Fibroblast of lung (primary cell): Measurements from ENCODE around the gene BRME1. TPM values are rescaled to one million over a fixed set of nuclear protein-coding genes. Genes with fewer than 3 reads are reported as not detected.
A peak's percentile ranks its signal among the peaks of the same experiment; 100 is the strongest.

Experiments
- DNase-seq, 2 donors: peaks; one replicate each; pipeline versions ENCODE4 v3.0.0 to v3.0.0-alpha.2; 2010; ENCODE audit warnings: low read depth in 2 of 2
- H2AFZ ChIP-seq: 2 replicates; pipeline ENCODE4 v1.5.1; 2012; ENCODE audit warnings: low read length, control low read depth, inconsistent platforms
- H3K27ac ChIP-seq: 2 replicates; pipeline ENCODE4 v1.5.1; 2011; ENCODE audit warnings: low read length, control low read depth; ENCODE audit not compliant: insufficient read depth
- H3K27me3 ChIP-seq: 2 replicates; pipeline ENCODE4 v1.5.1; 2011; ENCODE audit warnings: mild to moderate bottlenecking, low read length; ENCODE audit not compliant: control insufficient read depth, insufficient read depth
- H3K36me3 ChIP-seq: 2 replicates; pipeline ENCODE4 v1.5.1; 2011; ENCODE audit warnings: low read length; ENCODE audit not compliant: control insufficient read depth, insufficient read depth
- H3K4me1 ChIP-seq: 2 replicates; pipeline ENCODE4 v1.5.1; 2011; ENCODE audit warnings: low read length; ENCODE audit not compliant: control insufficient read depth, insufficient read depth; ENCODE audit errors: extremely low read depth
- H3K4me2 ChIP-seq: 2 replicates; pipeline ENCODE4 v1.5.1; 2011; ENCODE audit warnings: low read length, control low read depth; ENCODE audit not compliant: insufficient read depth; ENCODE audit errors: extremely low read depth
- H3K4me3 ChIP-seq, 4 experiments: fragments of 200-600 bp in 1 of 4; sonication (generic) in 1 of 4; replicated peaks in 1 of 4; 2 replicates each; pipeline ENCODE4 v1.5.1; 2011 to 2016; ENCODE audit warnings: low read length in 4 of 4, low read depth in 3 of 4, mild to moderate bottlenecking in 3 of 4, control low read depth in 2 of 4, inconsistent platforms in 1 of 4, mixed read lengths in 1 of 4; ENCODE audit not compliant: insufficient read depth in 1 of 4; ENCODE audit errors: control extremely low read depth in 1 of 4
- H3K79me2 ChIP-seq: 2 replicates; pipeline ENCODE4 v1.5.1; 2012; ENCODE audit warnings: mild to moderate bottlenecking, low read length, inconsistent platforms; ENCODE audit not compliant: control insufficient read depth, insufficient read depth
- H3K9ac ChIP-seq: 2 replicates; pipeline ENCODE4 v1.5.1; 2011; ENCODE audit warnings: mild to moderate bottlenecking, low read length, control low read depth; ENCODE audit not compliant: insufficient read depth
- H3K9me3 ChIP-seq: 2 replicates; pipeline ENCODE4 v1.5.1; 2012; ENCODE audit warnings: low read depth, low read length; ENCODE audit not compliant: control insufficient read depth, insufficient read depth
- H4K20me1 ChIP-seq: 2 replicates; pipeline ENCODE4 v1.5.1; 2011; ENCODE audit warnings: low read length; ENCODE audit not compliant: control insufficient read depth, insufficient read depth; ENCODE audit errors: extremely low read depth
- EZH2 ChIP-seq: IDR thresholded peaks from 2 replicates; pipeline ENCODE4 v1.5.1; 2012; ENCODE audit warnings: low read length, control low read depth, mild to moderate bottlenecking; ENCODE audit errors: missing control alignments
- polyA plus RNA-seq, 2 donors: library from polyadenylated mRNA; depleted of rRNA in 1 of 2; stranded (reverse) in 1 of 2; unstranded in 1 of 2; fragments of >200 nt; gene quantifications; 2 replicates each; pipeline ENCODE4 v1.2.1, GENCODE V29; 2011 to 2012; ENCODE audit warnings: missing spikeins in 1 of 2
- total RNA-seq: library from RNA; depleted of rRNA; stranded (reverse); fragments of >200 nt; gene quantifications from 2 replicates; pipeline ENCODE4 v1.2.1, GENCODE V29; 2014
- TF ChIP-seq, protein P1 (sequence below), 2 donors: IDR thresholded peaks in 1 of 2; conservative IDR thresholded peaks in 1 of 2; 1 replicate in 1 of 2; 2 replicates in 1 of 2; pipeline ENCODE4 v1.5.1; 2011 to 2012; ENCODE audit warnings: low read length in 2 of 2, control low read depth in 1 of 2, inconsistent platforms in 1 of 2, low read depth in 1 of 2, mild to moderate bottlenecking in 1 of 2

The BRME1 gene
- total and polyA plus RNA-seq, 2 donors (not counting 1 experiment from before 2014, with no cell fraction given), result 0.23 to 0.83 TPM

DNA sequence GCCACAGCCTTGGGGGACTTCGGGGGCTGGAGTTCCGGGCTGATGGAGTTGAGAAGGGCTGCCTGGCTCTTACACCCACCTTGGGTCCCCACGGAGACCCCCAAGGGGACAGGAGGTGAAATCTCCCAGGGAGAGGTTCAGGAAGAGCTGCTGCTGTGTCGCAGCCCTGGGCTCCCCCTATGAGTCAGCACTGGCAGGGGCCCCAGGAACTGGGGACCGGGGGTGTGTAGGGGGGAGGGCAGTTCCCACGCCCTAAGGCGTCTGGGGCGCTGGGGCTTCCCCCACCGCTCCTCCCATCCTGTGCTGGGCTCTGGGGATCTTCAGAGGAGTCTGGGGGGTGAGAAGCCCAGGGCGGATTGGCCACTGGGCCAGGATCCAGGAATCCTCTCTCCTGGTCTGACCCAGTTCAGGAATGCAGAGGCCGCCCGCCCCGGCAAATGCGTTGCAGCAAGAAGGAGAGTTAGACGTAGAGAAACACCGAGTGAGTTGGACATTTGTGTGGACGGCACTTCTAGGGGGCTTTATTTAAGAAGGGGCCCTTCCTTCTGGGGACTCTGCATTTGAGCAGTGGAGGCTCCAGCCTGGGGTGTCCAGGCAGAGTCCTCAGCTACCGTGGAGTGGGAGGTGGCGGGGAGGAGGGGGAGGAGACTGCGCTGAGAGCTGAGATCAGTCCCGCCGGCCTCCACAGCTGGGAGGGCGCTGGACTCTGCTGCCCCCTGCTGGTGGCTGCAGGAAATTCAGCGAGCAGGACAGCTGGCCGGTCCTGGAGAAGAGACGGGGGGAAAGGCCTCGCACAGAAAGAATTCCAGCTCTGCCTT lies 44.0 kb downstream of the BRME1 start:
- no peaks in the 10 kb centered on the region for H3K79me2 ChIP-seq
- peak; percentile 85 to 87 for DNase-seq
- TF ChIP-seq, protein P1, sequence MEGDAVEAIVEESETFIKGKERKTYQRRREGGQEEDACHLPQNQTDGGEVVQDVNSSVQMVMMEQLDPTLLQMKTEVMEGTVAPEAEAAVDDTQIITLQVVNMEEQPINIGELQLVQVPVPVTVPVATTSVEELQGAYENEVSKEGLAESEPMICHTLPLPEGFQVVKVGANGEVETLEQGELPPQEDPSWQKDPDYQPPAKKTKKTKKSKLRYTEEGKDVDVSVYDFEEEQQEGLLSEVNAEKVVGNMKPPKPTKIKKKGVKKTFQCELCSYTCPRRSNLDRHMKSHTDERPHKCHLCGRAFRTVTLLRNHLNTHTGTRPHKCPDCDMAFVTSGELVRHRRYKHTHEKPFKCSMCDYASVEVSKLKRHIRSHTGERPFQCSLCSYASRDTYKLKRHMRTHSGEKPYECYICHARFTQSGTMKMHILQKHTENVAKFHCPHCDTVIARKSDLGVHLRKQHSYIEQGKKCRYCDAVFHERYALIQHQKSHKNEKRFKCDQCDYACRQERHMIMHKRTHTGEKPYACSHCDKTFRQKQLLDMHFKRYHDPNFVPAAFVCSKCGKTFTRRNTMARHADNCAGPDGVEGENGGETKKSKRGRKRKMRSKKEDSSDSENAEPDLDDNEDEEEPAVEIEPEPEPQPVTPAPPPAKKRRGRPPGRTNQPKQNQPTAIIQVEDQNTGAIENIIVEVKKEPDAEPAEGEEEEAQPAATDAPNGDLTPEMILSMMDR (conservative IDR thresholded peaks at IDR 0.05 in 1 of 2, IDR thresholded peaks at IDR 0.05 in 1 of 2; ENCODE audit: low read depth in 1 of 2, low read length in 2 of 2), result peak; percentile 85 to 89
- no peak for TF ChIP-seq EZH2
- peak overlapping the region; percentile 77 for H3K9ac ChIP-seq
- H3K4me2 ChIP-seq, result peak overlapping the region; percentile 64
- H3K27ac ChIP-seq, result peak overlapping the region; percentile 91
- H3K9me3 ChIP-seq, result no peaks in the 10 kb centered on the region
- peak overlapping the region; percentile 21 to 55 (median 43) for H3K4me3 ChIP-seq
- peaks cover 10% of the 10 kb centered on the region for H3K4me1 ChIP-seq
- no peaks in the 10 kb centered on the region for H3K36me3 ChIP-seq
- no peaks in the 10 kb centered on the region for H4K20me1 ChIP-seq
- no peaks in the 10 kb centered on the region for H3K27me3 ChIP-seq
- H2AFZ ChIP-seq, result no peak overlapping the region

- H3K4me2 ChIP-seq, result peak overlapping the region; percentile 64
- peak overlapping the region; percentile 91 for H3K27ac ChIP-seq
- no peaks in the 10 kb centered on the region for H3K9me3 ChIP-seq
- H3K27me3 ChIP-seq, result no peaks in the 10 kb centered on the region
- no peaks in the 10 kb centered on the region for H3K79me2 ChIP-seq
- peaks cover 10% of the 10 kb centered on the region for H3K4me1 ChIP-seq
- H3K4me3 ChIP-seq, result peak overlapping the region in 2 of 4 experiments; percentile 21 to 54
- no peak for DNase-seq
- no peak for TF ChIP-seq EZH2
- TF ChIP-seq, protein P1 (conservative IDR thresholded peaks at IDR 0.05 in 1 of 2, IDR thresholded peaks at IDR 0.05 in 1 of 2; ENCODE audit: low read depth in 1 of 2, low read length in 2 of 2), result no peak
- H2AFZ ChIP-seq, result peak overlapping the region; percentile 73
- no peaks in the 10 kb centered on the region for H4K20me1 ChIP-seq
- H3K9ac ChIP-seq, result peak overlapping the region; percentile 77
- H3K36me3 ChIP-seq, result no peaks in the 10 kb centered on the region
Observed at GRCh38 chr19:13861392-13861713, 44.6 kb downstream of the BRME1 start.

- no peak overlapping the region for H2AFZ ChIP-seq
- TF ChIP-seq, protein P1 (conservative IDR thresholded peaks at IDR 0.05 in 1 of 2, IDR thresholded peaks at IDR 0.05 in 1 of 2; ENCODE audit: low read depth in 1 of 2, low read length in 2 of 2), result no peak
- TF ChIP-seq EZH2, result no peak
Observed at GRCh38 chr19:13860679-13861391, 45.1 kb downstream of the BRME1 start.

More at GRCh38 chr19:13860679-13861391, 45.1 kb downstream of the BRME1 start:
- Histone ChIP-seq H3K79me2 (no peaks in the 10 kb centered on the region), H4K20me1 (no peaks in the 10 kb centered on the region), H3K9ac (no peak overlapping the region), H3K9me3 (no peaks in the 10 kb centered on the region), H3K4me1 (peaks cover 10% of the 10 kb centered on the region), H3K27me3 (no peaks in the 10 kb centered on the region), H3K27ac (peak overlapping the region; percentile 91), H3K4me3 (peak overlapping the region in 1 of 4 experiments; percentile 54), H3K36me3 (no peaks in the 10 kb centered on the region), H3K4me2 (no peak overlapping the region)
- no peak for DNase-seq
